HCT116 (cell line): ENCODE results near the gene SLC4A5.

Source experiments
- CEBPB ChIP-seq: IDR thresholded peaks from 2 replicates; pipeline ENCODE4 v1.6.1; 2012; ENCODE audit warnings: low read depth
- JUND ChIP-seq: IDR thresholded peaks from 2 replicates; pipeline ENCODE4 v1.6.1; 2012
- POLR2A ChIP-seq: IDR thresholded peaks from 2 replicates; pipeline ENCODE4 v1.7.0; 2011; ENCODE audit warnings: borderline replicate concordance; ENCODE audit not compliant: insufficient read depth, insufficient read length; ENCODE audit errors: extremely low read depth
- POLR2AphosphoS5 ChIP-seq: IDR thresholded peaks from 2 replicates; pipeline ENCODE4 v1.6.1; 2011; ENCODE audit warnings: mild to moderate bottlenecking, low read depth, low read length, moderate library complexity
- RAD21 ChIP-seq: IDR thresholded peaks from 2 replicates; pipeline ENCODE4 v1.6.1; 2012; ENCODE audit warnings: low read depth, mild to moderate bottlenecking
- SP1 ChIP-seq: IDR thresholded peaks from 2 replicates; pipeline ENCODE4 v1.6.1; 2012; ENCODE audit warnings: low read depth
- SRF ChIP-seq: IDR thresholded peaks from 2 replicates; pipeline ENCODE4 v1.6.1; 2012; ENCODE audit warnings: low read depth
- TCF7L2 ChIP-seq: IDR thresholded peaks from 2 replicates; pipeline ENCODE4 v1.7.0; 2011; ENCODE audit warnings: borderline replicate concordance, inconsistent platforms; ENCODE audit not compliant: insufficient read depth, insufficient read length; ENCODE audit errors: extremely low read depth
- YY1 ChIP-seq: IDR thresholded peaks from 2 replicates; pipeline ENCODE4 v1.6.1; 2011; ENCODE audit warnings: low read length, low read depth, moderate library complexity, mild to moderate bottlenecking; ENCODE audit not compliant: insufficient replicate concordance; ENCODE audit errors: extremely low read depth
- ZBTB33 ChIP-seq: IDR thresholded peaks from 2 replicates; pipeline ENCODE4 v1.6.1; 2011; ENCODE audit warnings: mild to moderate bottlenecking, low read length, moderate library complexity; ENCODE audit not compliant: insufficient replicate concordance; ENCODE audit errors: extremely low read depth
- TF ChIP-seq, protein P1 (sequence below), 3 experiments: fragments of 200-600 bp in 1 of 3; sonication (generic) in 1 of 3; IDR thresholded peaks in 2 of 3; conservative IDR thresholded peaks in 1 of 3; 2 replicates each; pipeline ENCODE4 v1.5.1; 2012 to 2017; ENCODE audit warnings: low read depth in 2 of 3, low read length in 2 of 3, antibody characterized with exemption in 1 of 3, borderline replicate concordance in 1 of 3, control low read depth in 1 of 3, mild to moderate bottlenecking in 1 of 3, mixed read lengths in 1 of 3, mixed run types in 1 of 3, moderate library complexity in 1 of 3; ENCODE audit not compliant: insufficient read depth in 1 of 3

GRCh38 chr2:74259191-74259590, 84.0 kb downstream of the SLC4A5 start:
- TF ChIP-seq SRF (no peak), JUND (no peak), YY1 (no peak), POLR2A (no peak), SP1 (no peak), ZBTB33 (no peak), POLR2AphosphoS5 (no peak), RAD21 (no peak), TCF7L2 (no peak), CEBPB (no peak)
- TF ChIP-seq, protein P1, sequence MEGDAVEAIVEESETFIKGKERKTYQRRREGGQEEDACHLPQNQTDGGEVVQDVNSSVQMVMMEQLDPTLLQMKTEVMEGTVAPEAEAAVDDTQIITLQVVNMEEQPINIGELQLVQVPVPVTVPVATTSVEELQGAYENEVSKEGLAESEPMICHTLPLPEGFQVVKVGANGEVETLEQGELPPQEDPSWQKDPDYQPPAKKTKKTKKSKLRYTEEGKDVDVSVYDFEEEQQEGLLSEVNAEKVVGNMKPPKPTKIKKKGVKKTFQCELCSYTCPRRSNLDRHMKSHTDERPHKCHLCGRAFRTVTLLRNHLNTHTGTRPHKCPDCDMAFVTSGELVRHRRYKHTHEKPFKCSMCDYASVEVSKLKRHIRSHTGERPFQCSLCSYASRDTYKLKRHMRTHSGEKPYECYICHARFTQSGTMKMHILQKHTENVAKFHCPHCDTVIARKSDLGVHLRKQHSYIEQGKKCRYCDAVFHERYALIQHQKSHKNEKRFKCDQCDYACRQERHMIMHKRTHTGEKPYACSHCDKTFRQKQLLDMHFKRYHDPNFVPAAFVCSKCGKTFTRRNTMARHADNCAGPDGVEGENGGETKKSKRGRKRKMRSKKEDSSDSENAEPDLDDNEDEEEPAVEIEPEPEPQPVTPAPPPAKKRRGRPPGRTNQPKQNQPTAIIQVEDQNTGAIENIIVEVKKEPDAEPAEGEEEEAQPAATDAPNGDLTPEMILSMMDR (IDR thresholded peaks at IDR 0.05 in 2 of 3, conservative IDR thresholded peaks at IDR 0.05 in 1 of 3; ENCODE audit: borderline replicate concordance in 1 of 3, insufficient read depth in 1 of 3, low read depth in 2 of 3, low read length in 2 of 3), result no peak
